HG03520 (cell line): Measurements from ENCODE around the gene LMBR1.

ENCODE experiments used
- ATAC-seq: cut with Tn5 transposase; IDR thresholded peaks from one replicate; pipeline ENCODE4 v1.9.1; 2021; ENCODE audit warnings: mild to moderate bottlenecking, moderate library complexity; ENCODE audit not compliant: unreplicated experiment

LMBR1 gene

GRCh38 chr7:156764016-156764669, 128.8 kb downstream of the LMBR1 start:
- no peak for ATAC-seq

GRCh38 chr7:156759579-156760202, 133.3 kb downstream of the LMBR1 start:
- ATAC-seq, result no peak

GRCh38 chr7:156759143-156759542, 133.8 kb downstream of the LMBR1 start:
- ATAC-seq, result no peak

GRCh38 chr7:156754201-156754600, 138.8 kb downstream of the LMBR1 start:
- no peak for ATAC-seq

- no peak for ATAC-seq
These were observed 139.4 kb downstream of the LMBR1 start for GRCh38 chr7:156753630-156754029.

GRCh38 chr7:156753229-156753560, 139.8 kb downstream of the LMBR1 start:
- no peak for ATAC-seq

GRCh38 chr7:156752367-156753228, 140.4 kb downstream of the LMBR1 start:
- no peak for ATAC-seq

- peak; percentile 82 for ATAC-seq
These were observed 141.7 kb downstream of the LMBR1 start for GRCh38 chr7:156751319-156751718.

- no peak for ATAC-seq
These were observed 145.3 kb downstream of the LMBR1 start for GRCh38 chr7:156747718-156748117.

- no peak for ATAC-seq
These were observed 146.1 kb downstream of the LMBR1 start for GRCh38 chr7:156746891-156747290.

- no peak for ATAC-seq
These were observed 153.4 kb downstream of the LMBR1 start for GRCh38 chr7:156739596-156739995.

GRCh38 chr7:156735851-156736250, 157.1 kb downstream of the LMBR1 start:
- no peak for ATAC-seq

GRCh38 chr7:156733638-156734037, 159.3 kb downstream of the LMBR1 start:
- ATAC-seq, result no peak

- ATAC-seq, result no peak
These were observed 160.8 kb downstream of the LMBR1 start for GRCh38 chr7:156732091-156732625.

- ATAC-seq, result no peak
These were observed 161.3 kb downstream of the LMBR1 start for GRCh38 chr7:156731651-156732050.

GRCh38 chr7:156725936-156726335, 167.0 kb downstream of the LMBR1 start:
- no peak for ATAC-seq

- ATAC-seq, result no peak
These were observed 167.9 kb downstream of the LMBR1 start for GRCh38 chr7:156725073-156725472.

- no peak for ATAC-seq
These were observed 170.7 kb downstream of the LMBR1 start for GRCh38 chr7:156722043-156722826.

GRCh38 chr7:156703773-156704482, 189.1 kb downstream of the LMBR1 start:
- ATAC-seq, result no peak

GRCh38 chr7:156703209-156703608, 189.8 kb downstream of the LMBR1 start:
- no peak for ATAC-seq
